ENCODE data around the gene LYZL2.
"Not testable (repeated sequence)": the region's sequence is repeated elsewhere in the genome, so short reads cannot be mapped to it uniquely, and the experiment has no call there.

- TF ChIP-seq POLR2A (IDR thresholded peaks at IDR 0.05; ENCODE audit: low read depth, low read length); POLR2AphosphoS5 (IDR thresholded peaks at IDR 0.05; ENCODE audit: low read depth, low read length); TAF1 (IDR thresholded peaks at IDR 0.05; ENCODE audit: low read depth, low read length); SPI1 (IDR thresholded peaks at IDR 0.05; ENCODE audit: low read depth, low read length); POU2F2 (IDR thresholded peaks at IDR 0.05; ENCODE audit: low read depth, low read length); PAX5 (IDR thresholded peaks at IDR 0.05; ENCODE audit: insufficient read depth, low read length, severe bottlenecking): not testable (repeated sequence)
Observed at GRCh38 chr10:30677616-30678015, 48.1 kb upstream of the LYZL2 start.

Data from GM12891 (cell line).